Measurements from ENCODE around the gene HHIPL2. TPM values are rescaled to one million over a fixed set of nuclear protein-coding genes. Genes with fewer than 3 reads are reported as not detected.
A peak's percentile ranks its signal among the peaks of the same experiment; 100 is the strongest.

HHIPL2 gene
- total and polyA plus RNA-seq, 10 of the 15 experiments (the other 5 are each of a cell fraction or from before 2014, with no cell fraction given) = 0.06 to 0.29 (median 0.09) TPM; not detected in 3

- TF ChIP-seq NFYA (IDR thresholded peaks at IDR 0.05; ENCODE audit: borderline replicate concordance, low read depth, low read length) (no peak), YY1 (IDR thresholded peaks at IDR 0.05; ENCODE audit: low read depth, low read length) (no peak), PAX5 (IDR thresholded peaks at IDR 0.05; ENCODE audit: borderline replicate concordance, low read depth, low read length) (peak; percentile 25; the same call in 1 of the 2 replicates), EGR1 (IDR thresholded peaks at IDR 0.05; ENCODE audit: borderline replicate concordance in 1 of 2, low read depth in 2 of 2, low read length in 2 of 2) (no peak), SIN3A (IDR thresholded peaks at IDR 0.05; ENCODE audit: low read depth, low read length) (0 out of 2 replicates have a peak, but pooled peaks have one; percentile 41), SUZ12 (IDR thresholded peaks at IDR 0.05; ENCODE audit: unreplicated experiment) (no peak), MYB (IDR thresholded peaks at IDR 0.05; ENCODE audit: borderline replicate concordance, low read depth, low read length) (no peak), MEF2A (IDR thresholded peaks at IDR 0.05; ENCODE audit: insufficient read depth, low read depth, low read length) (peak; percentile 78), HDGF (IDR thresholded peaks at IDR 0.05) (no peak), SP1 (IDR thresholded peaks at IDR 0.05; ENCODE audit: low read depth, low read length) (no peak), SUPT20H (IDR thresholded peaks at IDR 0.05; ENCODE audit: borderline replicate concordance, control insufficient read depth, low read depth, low read length) (no peak), PKNOX1 (IDR thresholded peaks at IDR 0.05) (no peak), TBL1XR1 (IDR thresholded peaks at IDR 0.05; ENCODE audit: low read depth, low read length) (no peak), STAT1 (conservative IDR thresholded peaks at IDR 0.05) (no peak), RUNX3 (IDR thresholded peaks at IDR 0.05; ENCODE audit: low read length) (peak; percentile 74), SPI1 (IDR thresholded peaks at IDR 0.05; ENCODE audit: borderline replicate concordance, insufficient read depth, low read depth, low read length) (no peak), TCF12 (IDR thresholded peaks at IDR 0.05; ENCODE audit: low read depth, low read length) (peak; percentile 78; the same call in 1 of the 2 replicates), RELB (IDR thresholded peaks at IDR 0.05; ENCODE audit: low read depth) (0 out of 2 replicates have a peak, but pooled peaks have one; percentile 15), ATF2 (IDR thresholded peaks at IDR 0.05; ENCODE audit: low read length) (no peak), POLR2A (IDR thresholded peaks at IDR 0.05; ENCODE audit: low read depth, low read length) (no peak), EED (IDR thresholded peaks at IDR 0.05; ENCODE audit: low read depth) (peak; percentile 47; the same call in 1 of the 2 replicates), BMI1 (IDR thresholded peaks at IDR 0.05; ENCODE audit: borderline replicate concordance) (no peak), NFIC (IDR thresholded peaks at IDR 0.05; ENCODE audit: low read depth, low read length) (peak; percentile 47; the same call in 1 of the 2 replicates), IRF4 (IDR thresholded peaks at IDR 0.05; ENCODE audit: low read depth, low read length) (no peak), IKZF2 (IDR thresholded peaks at IDR 0.05) (peak; percentile 30 to 36; a peak in 2 of 4 replicates), KLF5 (IDR thresholded peaks at IDR 0.05; ENCODE audit: partially characterized antibody) (no peak), CBX5 (IDR thresholded peaks at IDR 0.05; ENCODE audit: low read depth) (no peak)
These were observed 35.2 kb upstream of the HHIPL2 start (continued) for GRCh38 chr1:222583079-222583478.

Measured in GM12878 (cell line).